ENCODE measurements around the gene MAPT.

The MAPT gene

DNA sequence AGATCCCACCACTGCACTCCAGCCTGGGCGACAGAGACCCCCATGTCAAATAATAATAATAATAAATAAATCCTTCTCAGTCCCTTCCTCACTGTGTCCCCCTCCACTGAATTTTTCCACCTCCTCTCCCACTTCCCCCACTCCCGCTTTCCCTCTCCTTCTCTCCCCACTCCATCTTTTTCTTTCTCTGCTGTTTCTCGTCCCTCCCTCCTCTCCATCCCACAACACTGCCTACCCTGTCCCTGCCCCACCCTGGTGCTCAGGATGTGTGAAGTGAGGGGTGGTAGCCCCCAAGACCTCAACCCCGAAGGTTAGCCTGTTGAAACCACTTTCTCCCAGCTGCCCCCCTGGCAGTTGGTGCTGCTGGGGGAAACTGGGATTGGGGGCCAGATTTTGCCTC is 70.3 kb downstream of the MAPT start:
- Histone ChIP-seq H3K4me3 (ENCODE audit: insufficient read length, low read depth) (no peak overlapping the region), H3K9ac (ENCODE audit: insufficient read length, low read depth) (no peak overlapping the region), H3K9me3 (ENCODE audit: insufficient read depth, low read length) (no peaks in the 10 kb centered on the region), H3K27me3 (ENCODE audit: insufficient read depth, insufficient read length) (no peaks in the 10 kb centered on the region), H3K36me3 (ENCODE audit: insufficient read depth, insufficient read length, low read length) (no peaks in the 10 kb centered on the region), H3K4me1 (ENCODE audit: insufficient read depth, insufficient read length) (peaks cover 6% of the 10 kb centered on the region)
- TF ChIP-seq SUZ12 (IDR thresholded peaks at IDR 0.05; ENCODE audit: extremely low read depth, insufficient read depth, insufficient read length), result no peak
- TF ChIP-seq ZNF274 (IDR thresholded peaks at IDR 0.05; ENCODE audit: low read depth, low read length), result no peak
- no peak for TF ChIP-seq YY1 (IDR thresholded peaks at IDR 0.05; ENCODE audit: insufficient read depth, insufficient read length)
- no peak for DNase-seq (ENCODE audit: low read depth, low spot score)

DNA sequence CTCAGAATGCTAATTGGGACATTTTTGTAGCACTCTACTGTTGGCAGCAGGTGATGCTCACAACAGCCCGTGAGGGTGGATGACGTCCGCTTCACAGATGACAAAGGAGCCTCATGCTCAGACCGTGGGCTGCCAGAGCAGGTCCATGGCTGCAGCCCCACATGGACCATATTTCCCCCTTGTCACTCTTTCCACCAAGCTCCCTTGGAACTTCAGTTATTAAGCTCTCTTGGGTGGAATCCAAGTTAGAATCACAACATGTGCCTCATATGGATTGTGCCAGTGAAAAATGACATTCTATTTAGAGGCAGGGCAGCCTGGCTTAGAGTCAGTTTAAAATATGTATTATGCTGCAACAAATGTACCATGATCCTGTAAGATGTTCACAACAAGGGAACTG is 71.5 kb downstream of the MAPT start:
- Histone ChIP-seq H3K36me3 (ENCODE audit: insufficient read depth, insufficient read length, low read length) (no peaks in the 10 kb centered on the region), H3K4me1 (ENCODE audit: insufficient read depth, insufficient read length) (peaks cover 6% of the 10 kb centered on the region), H3K9me3 (ENCODE audit: insufficient read depth, low read length) (no peaks in the 10 kb centered on the region), H3K27me3 (ENCODE audit: insufficient read depth, insufficient read length) (no peaks in the 10 kb centered on the region), H3K4me3 (ENCODE audit: insufficient read length, low read depth) (no peak overlapping the region), H3K9ac (ENCODE audit: insufficient read length, low read depth) (no peak overlapping the region)
- no peak for DNase-seq (ENCODE audit: low read depth, low spot score)
- TF ChIP-seq SUZ12 (IDR thresholded peaks at IDR 0.05; ENCODE audit: extremely low read depth, insufficient read depth, insufficient read length), result no peak
- TF ChIP-seq YY1 (IDR thresholded peaks at IDR 0.05; ENCODE audit: insufficient read depth, insufficient read length), result no peak
- TF ChIP-seq ZNF274 (IDR thresholded peaks at IDR 0.05; ENCODE audit: low read depth, low read length), result no peak

- peaks cover 6% of the 10 kb centered on the region for H3K4me1 ChIP-seq (ENCODE audit: insufficient read depth, insufficient read length)
- DNase-seq (ENCODE audit: low read depth, low spot score), result no peak
- H3K27me3 ChIP-seq (ENCODE audit: insufficient read depth, insufficient read length), result no peaks in the 10 kb centered on the region
- no peak overlapping the region for H3K9ac ChIP-seq (ENCODE audit: insufficient read length, low read depth)
- no peak for TF ChIP-seq YY1 (IDR thresholded peaks at IDR 0.05; ENCODE audit: insufficient read depth, insufficient read length)
- no peak for TF ChIP-seq SUZ12 (IDR thresholded peaks at IDR 0.05; ENCODE audit: extremely low read depth, insufficient read depth, insufficient read length)
- TF ChIP-seq ZNF274 (IDR thresholded peaks at IDR 0.05; ENCODE audit: low read depth, low read length), result no peak
- no peaks in the 10 kb centered on the region for H3K9me3 ChIP-seq (ENCODE audit: insufficient read depth, low read length)
- H3K4me3 ChIP-seq (ENCODE audit: insufficient read length, low read depth), result no peak overlapping the region
- H3K36me3 ChIP-seq (ENCODE audit: insufficient read depth, insufficient read length, low read length), result no peaks in the 10 kb centered on the region
These were observed 72.4 kb downstream of the MAPT start for GRCh38 chr17:45966606-45967280.

DNA sequence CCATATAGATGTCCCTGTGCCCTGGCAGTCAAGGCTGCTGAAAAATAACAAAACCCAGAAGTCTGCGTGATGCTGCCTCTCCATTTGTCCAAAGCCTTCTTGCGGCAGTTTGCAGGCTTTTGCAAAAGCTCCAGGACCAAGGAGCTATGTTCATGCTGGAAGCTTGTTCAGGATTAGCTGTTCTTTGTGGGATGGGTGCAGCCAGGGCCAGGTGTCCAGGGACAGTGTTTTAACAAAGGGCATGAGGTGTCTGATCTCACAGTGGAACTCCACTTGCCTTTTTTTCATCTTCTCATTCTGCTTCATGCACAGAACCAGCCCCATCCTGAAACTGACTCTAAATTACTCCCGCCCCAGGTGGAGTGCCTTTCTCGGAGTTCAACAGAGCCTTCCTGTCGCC is 73.0 kb downstream of the MAPT start:
- Histone ChIP-seq H3K9me3 (ENCODE audit: insufficient read depth, low read length) (no peaks in the 10 kb centered on the region), H3K4me3 (ENCODE audit: insufficient read length, low read depth) (no peak overlapping the region), H3K36me3 (ENCODE audit: insufficient read depth, insufficient read length, low read length) (no peaks in the 10 kb centered on the region), H3K9ac (ENCODE audit: insufficient read length, low read depth) (no peak overlapping the region), H3K4me1 (ENCODE audit: insufficient read depth, insufficient read length) (peaks cover 6% of the 10 kb centered on the region), H3K27me3 (ENCODE audit: insufficient read depth, insufficient read length) (no peaks in the 10 kb centered on the region)
- DNase-seq (ENCODE audit: low read depth, low spot score), result no peak
- TF ChIP-seq ZNF274 (IDR thresholded peaks at IDR 0.05; ENCODE audit: low read depth, low read length), result no peak

DNA sequence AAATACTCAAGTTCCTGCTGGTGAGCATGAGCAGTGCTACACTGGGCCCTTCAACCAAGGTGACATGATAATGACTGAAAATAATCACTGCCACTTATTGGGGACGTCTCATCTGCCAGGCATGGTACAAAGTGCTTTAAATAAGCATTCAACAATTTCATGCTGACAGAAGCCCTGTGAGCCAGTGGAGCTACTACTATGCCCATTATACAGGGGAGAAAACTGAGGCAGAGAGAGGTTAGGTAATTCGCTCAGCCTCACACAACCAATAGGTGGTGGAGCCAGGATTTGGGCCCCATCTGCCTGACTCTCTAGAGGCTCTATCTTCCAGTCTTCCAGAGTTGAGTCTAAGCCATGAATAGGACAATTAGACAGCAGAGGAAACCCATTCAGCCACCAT is 74.4 kb downstream of the MAPT start:
- no peak for DNase-seq (ENCODE audit: low read depth, low spot score)
- no peak for TF ChIP-seq YY1 (IDR thresholded peaks at IDR 0.05; ENCODE audit: insufficient read depth, insufficient read length)
- no peak for TF ChIP-seq SUZ12 (IDR thresholded peaks at IDR 0.05; ENCODE audit: extremely low read depth, insufficient read depth, insufficient read length)
- no peak for TF ChIP-seq ZNF274 (IDR thresholded peaks at IDR 0.05; ENCODE audit: low read depth, low read length)

DNA sequence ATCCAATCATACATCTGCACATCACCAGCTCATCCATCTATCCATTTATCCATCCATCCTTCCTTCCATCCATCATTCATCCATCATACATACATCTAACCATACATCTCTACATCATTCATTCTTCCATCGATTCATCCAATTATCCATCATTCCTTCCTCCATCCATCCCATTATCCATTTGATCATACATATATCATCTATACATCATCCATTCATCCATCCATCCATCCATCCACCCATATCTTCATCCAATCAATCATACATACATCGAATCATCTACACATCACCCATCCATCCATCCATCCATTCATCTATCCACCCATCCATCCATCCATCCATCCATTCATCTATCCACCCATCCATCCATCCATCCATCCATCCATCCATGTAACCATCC is 75.4 kb downstream of the MAPT start:
- Histone ChIP-seq H3K9ac (ENCODE audit: insufficient read length, low read depth) (no peak overlapping the region), H3K27me3 (ENCODE audit: insufficient read depth, insufficient read length) (no peaks in the 10 kb centered on the region), H3K4me3 (ENCODE audit: insufficient read length, low read depth) (no peak overlapping the region), H3K36me3 (ENCODE audit: insufficient read depth, insufficient read length, low read length) (no peaks in the 10 kb centered on the region), H3K4me1 (ENCODE audit: insufficient read depth, insufficient read length) (peaks cover 4% of the 10 kb centered on the region), H3K9me3 (ENCODE audit: insufficient read depth, low read length) (no peaks in the 10 kb centered on the region)
- no peak for DNase-seq (ENCODE audit: low read depth, low spot score)
- TF ChIP-seq ZNF274 (IDR thresholded peaks at IDR 0.05; ENCODE audit: low read depth, low read length), result no peak
- no peak for TF ChIP-seq YY1 (IDR thresholded peaks at IDR 0.05; ENCODE audit: insufficient read depth, insufficient read length)
- no peak for TF ChIP-seq SUZ12 (IDR thresholded peaks at IDR 0.05; ENCODE audit: extremely low read depth, insufficient read depth, insufficient read length)

More for the DNA sequence above, 74.4 kb downstream of the MAPT start:
- no peaks in the 10 kb centered on the region for H3K27me3 ChIP-seq (ENCODE audit: insufficient read depth, insufficient read length)
- H3K36me3 ChIP-seq (ENCODE audit: insufficient read depth, insufficient read length, low read length), result no peaks in the 10 kb centered on the region
- no peaks in the 10 kb centered on the region for H3K9me3 ChIP-seq (ENCODE audit: insufficient read depth, low read length)
- no peak overlapping the region for H3K9ac ChIP-seq (ENCODE audit: insufficient read length, low read depth)
- H3K4me1 ChIP-seq (ENCODE audit: insufficient read depth, insufficient read length), result peaks cover 1% of the 10 kb centered on the region
- H3K4me3 ChIP-seq (ENCODE audit: insufficient read length, low read depth), result no peak overlapping the region

- H3K27me3 ChIP-seq (ENCODE audit: insufficient read depth, insufficient read length), result no peaks in the 10 kb centered on the region
- DNase-seq (ENCODE audit: low read depth, low spot score), result no peak
These were observed 76.3 kb downstream of the MAPT start for GRCh38 chr17:45970659-45971058.

More at GRCh38 chr17:45970659-45971058, 76.3 kb downstream of the MAPT start:
- H3K36me3 ChIP-seq (ENCODE audit: insufficient read depth, insufficient read length, low read length), result no peaks in the 10 kb centered on the region
- no peak overlapping the region for H3K9ac ChIP-seq (ENCODE audit: insufficient read length, low read depth)
- H3K4me1 ChIP-seq (ENCODE audit: insufficient read depth, insufficient read length), result peaks cover 4% of the 10 kb centered on the region
- H3K9me3 ChIP-seq (ENCODE audit: insufficient read depth, low read length), result no peaks in the 10 kb centered on the region
- TF ChIP-seq ZNF274 (IDR thresholded peaks at IDR 0.05; ENCODE audit: low read depth, low read length), result no peak
- no peak for TF ChIP-seq YY1 (IDR thresholded peaks at IDR 0.05; ENCODE audit: insufficient read depth, insufficient read length)
- TF ChIP-seq SUZ12 (IDR thresholded peaks at IDR 0.05; ENCODE audit: extremely low read depth, insufficient read depth, insufficient read length), result no peak
- H3K4me3 ChIP-seq (ENCODE audit: insufficient read length, low read depth), result no peak overlapping the region

Measured in NT2/D1 (cell line).